Smooth muscle cell of the brain vasculature (primary cell): Measurements from ENCODE around the gene SMG7.

Experiments used
- DNase-seq: peaks from one replicate; pipeline ENCODE4 v3.0.0-alpha.2; 2012; ENCODE audit warnings: low read depth, low spot score

Gene SMG7

GRCh38 chr1:183565261-183565660 lies 93.0 kb downstream of the SMG7 start:
- DNase-seq: no peak

DNA sequence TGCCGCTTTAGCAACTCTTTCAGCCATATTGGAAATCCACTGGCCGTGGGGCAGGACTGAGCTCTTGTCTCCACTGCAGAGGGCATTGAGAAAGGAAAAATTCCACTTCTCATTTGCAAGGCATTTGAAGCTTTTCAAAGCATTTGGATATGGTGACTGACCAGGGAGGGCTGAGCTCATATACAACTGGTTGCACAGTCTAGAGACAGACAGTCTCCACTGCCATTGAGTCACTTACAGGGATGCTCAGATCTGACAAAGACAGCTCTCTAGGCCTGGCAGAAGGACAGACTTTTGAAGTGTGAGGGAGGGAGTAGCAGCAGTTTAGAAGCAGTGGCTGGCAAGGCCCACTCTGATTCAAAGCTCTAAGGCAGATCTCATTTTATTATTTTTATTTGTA lies 93.7 kb downstream of the SMG7 start:
- no peak for DNase-seq

DNA sequence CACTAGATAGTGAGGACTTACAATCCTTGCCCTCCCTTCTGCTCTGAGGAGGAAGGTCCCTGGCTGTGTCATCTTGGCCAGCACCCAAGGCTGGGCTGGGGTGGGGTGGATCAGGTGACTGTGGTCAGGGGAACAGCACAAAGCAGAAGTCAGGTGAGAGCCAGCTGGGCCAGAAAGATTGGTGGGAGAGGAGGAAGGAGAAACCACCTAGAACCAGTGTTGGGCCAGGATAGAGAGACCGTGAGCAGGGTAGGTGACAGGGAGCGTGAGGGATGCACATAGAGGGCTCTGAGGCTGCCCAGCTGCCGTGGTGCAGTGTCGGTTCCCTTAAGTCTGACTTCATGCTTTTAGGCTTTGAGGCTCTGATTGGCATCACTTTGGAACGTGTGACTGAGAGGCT lies 95.3 kb downstream of the SMG7 start:
- no peak for DNase-seq

GRCh38 chr1:183568176-183569021 lies 96.1 kb downstream of the SMG7 start:
- no peak for DNase-seq

DNA sequence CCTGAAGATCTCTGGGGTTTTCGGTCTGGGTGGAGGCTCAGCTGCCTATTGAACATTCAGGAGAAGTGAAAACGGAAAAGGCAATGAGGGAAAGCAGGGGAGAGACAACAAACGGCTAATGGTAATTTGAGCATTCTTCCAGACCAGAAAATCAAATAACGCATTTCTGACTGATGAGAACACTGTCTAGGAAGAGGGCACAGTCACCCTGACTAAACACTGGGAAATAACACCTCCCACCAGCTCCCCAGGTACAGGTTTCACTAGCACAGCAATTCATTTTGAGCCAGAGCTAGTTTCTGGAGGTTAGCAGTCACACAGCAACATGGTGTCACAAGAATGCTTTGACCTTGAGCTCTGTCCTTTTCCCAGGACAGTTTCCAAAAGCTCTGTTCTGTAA lies 96.8 kb downstream of the SMG7 start:
- DNase-seq: no peak

DNA sequence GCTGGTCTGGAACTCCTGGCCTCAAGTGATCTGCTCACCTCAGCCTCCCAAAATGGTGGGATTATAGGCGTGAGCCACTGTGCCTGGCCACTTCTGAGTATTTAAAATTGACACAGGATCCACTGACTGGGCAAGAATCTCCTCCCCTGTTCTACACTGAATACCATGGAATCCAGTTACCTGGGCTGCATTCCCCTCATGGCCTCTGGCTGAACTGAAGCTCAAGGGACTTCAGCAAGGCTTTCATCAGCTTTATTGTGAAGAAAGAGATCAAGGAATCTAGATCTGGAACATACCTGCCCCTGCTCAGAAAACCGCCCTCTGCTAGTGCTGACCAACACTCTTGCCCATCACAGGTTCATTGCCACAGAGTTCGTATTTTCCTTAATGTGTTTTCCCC lies 97.5 kb downstream of the SMG7 start:
- no peak for DNase-seq

DNA sequence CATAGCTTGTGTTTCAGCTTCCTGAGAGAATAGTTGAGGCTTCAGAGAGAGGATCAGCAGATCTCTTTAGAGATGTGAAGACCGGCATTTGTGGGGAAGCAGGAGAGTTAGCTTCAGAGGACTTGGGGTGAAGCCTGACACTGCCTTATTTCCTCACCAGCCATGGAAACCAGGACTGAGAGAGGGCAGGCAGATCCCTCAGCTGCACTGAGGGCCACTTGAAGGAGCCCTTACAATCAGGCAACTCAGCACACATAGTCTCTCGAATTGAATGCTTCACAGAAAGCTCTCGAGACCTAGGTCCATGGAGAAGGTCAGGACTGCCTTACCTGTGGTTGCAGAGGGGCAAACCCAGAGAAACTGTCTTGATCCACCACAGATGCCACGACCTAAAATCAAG lies 98.2 kb downstream of the SMG7 start:
- DNase-seq: no peak

DNA sequence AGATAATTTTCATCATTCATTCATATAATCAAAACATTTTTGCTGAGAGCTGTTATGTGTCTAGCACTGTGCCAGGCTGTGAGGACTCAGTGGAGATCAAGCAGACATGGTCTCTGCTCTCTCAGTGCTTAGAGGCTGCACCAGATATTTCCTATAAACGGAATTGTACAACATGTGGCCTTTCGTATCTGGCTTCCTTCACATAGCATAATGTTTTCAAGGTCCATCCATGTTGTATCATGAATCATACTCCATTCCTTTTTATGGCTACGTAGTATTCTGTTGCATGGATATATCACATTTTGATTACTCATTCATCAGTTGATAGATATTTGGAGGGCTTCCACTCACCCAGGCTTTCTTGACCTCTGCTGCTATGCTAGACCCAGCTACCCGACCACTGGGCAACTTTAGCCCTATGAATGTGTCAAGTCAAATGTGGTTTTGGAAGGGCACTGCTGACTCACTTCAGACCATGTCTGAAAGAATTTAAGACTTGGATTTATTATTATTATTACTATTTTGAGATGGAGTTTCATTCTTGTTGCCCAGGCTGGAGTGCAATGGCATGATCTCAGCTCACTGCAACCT lies 99.5 kb downstream of the SMG7 start:
- DNase-seq: no peak

DNA sequence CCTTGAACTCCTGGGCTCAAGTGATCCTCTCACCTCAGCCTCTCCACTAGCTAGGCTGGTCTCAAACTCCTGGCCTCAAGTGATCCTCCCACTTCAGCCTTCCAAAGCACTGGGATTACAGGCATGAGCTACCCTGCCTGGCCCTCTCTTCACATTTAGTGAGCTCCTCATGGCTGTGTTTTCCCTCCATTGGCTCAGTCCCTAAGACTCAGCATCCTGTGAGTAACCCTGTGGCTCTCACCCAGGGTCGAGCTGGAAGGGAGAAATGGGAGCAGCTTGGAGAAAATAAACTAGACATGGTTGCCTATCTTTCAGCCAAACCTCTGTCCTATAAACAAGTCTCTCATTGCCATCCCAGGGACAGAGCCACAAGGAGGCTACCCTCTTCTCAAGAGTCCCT lies 100.4 kb downstream of the SMG7 start:
- no peak for DNase-seq

DNA sequence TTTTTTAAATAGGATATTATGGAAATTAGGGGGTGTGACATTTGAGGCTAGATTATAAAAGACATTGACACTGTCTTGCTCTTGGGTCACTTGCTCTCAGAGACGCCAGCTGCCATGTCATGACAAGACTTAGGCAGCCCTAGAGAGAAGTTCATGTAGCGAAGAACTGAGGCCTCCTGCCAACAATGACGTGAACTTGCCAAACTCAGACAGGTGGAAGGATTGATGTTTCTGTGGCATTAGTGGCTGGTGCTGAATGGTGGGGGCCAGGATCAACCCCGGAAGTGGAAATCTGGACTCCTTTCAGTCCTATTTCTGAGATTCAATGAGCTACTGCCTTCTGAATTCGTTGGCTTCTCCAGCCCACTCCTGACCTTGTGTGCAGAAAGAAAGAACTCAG lies 103.3 kb downstream of the SMG7 start:
- DNase-seq: no peak

DNA sequence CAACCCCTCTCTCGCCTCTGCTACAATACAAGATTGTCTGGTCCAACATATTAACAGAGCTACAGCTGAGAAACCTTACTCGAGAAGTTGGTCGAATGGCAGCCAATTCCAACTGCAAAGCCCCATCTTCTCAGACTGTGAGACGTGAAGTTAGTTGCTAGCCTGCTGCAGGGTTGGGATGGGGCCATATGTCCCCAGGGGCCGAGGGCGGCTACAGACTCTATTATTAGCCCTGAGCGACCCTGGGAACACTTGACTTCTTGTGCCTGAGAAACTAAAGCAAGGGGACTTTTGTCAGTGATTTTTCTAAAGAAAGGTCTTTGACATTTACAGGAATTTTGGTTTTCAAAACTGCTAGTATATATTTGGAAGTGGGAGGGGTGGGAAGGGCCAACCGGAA lies 104.2 kb downstream of the SMG7 start:
- DNase-seq: no peak

GRCh38 chr1:183577897-183578465 lies 105.7 kb downstream of the SMG7 start:
- no peak for DNase-seq

DNA sequence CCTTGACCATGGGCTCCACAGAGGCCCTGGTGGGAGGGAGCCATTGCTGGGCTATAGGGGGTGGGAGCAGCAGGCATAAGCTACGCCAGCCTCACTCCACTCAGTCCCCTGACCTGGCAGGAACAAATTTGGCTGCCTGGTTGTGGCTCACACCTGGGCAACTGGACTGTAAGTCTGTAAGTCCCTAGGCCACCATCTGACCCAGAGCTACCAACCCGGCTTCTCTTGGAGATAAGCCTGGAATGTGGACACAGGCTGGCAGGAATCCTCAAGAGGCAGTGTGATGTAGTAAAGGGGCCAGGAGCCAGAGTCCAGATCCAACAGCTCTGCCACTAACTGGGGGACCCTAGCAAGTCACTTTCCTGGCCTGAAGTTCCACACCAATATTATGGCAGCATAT lies 106.6 kb downstream of the SMG7 start:
- DNase-seq: no peak

GRCh38 chr1:183580281-183580682 lies 108.0 kb downstream of the SMG7 start:
- peak; percentile 6 for DNase-seq

- DNase-seq: no peak
Observed at GRCh38 chr1:183582021-183582713, 109.9 kb downstream of the SMG7 start.

DNA sequence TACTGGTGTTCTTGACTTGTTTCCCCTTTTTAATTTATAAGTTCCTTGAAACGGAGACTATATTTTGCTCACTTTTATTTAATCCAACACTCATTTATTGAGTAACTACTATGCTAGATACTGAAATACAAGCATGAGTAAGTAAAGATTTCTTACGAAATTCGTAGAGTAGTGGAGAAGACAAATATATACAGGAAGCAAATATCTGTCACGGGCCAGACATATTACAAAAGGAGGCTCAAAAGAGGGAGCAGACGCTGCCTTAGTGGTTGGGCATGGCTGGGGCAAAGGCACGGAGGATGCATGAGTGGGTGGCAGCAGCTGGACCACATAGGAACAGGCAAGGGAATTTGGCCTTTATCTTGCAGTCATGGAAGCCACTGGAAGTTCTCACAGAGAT lies 111.2 kb downstream of the SMG7 start:
- no peak for DNase-seq

GRCh38 chr1:183584147-183584546 lies 111.8 kb downstream of the SMG7 start:
- DNase-seq: no peak

GRCh38 chr1:183585038-183585437 lies 112.7 kb downstream of the SMG7 start:
- DNase-seq: no peak

GRCh38 chr1:183586455-183586854 lies 114.2 kb downstream of the SMG7 start:
- DNase-seq: no peak

DNA sequence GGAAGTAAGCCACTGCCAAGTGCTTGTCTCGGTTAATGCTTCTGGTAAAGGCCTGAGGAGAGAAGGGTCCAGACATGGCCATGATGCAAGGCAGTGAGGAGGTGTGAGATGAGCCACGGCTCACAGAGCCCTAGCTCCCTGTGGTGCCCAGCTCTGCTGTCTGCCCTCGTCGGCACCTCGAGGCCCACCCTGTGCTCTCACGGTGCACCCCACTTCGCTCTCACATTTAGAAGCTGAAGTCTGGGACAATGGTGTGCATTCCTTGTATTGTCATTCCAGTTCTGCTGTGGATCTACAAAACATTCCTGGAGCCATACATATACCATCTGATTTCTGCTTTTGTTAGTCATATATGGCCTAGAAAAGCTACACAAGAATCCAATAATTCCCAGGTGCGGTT lies 114.6 kb downstream of the SMG7 start:
- DNase-seq: no peak

DNA sequence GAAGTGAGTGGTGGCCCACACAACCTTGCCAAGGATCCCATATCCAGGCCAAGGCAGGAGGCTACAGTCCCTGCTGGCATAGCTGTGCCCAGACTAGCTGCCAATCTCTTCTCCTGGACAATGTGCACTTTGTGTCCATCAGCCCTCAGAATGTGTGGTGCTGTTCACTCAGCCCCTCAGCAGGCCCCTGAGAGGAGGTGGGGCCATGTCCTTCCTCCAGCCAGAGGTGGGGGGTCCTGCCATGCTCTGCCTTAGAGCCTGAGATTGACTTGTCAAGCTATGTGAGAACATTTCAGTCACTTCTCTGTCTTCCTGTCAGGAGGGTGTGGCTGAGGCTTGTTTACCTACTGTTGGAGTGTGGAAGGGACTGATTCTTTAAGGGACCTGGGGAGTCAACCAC lies 116.5 kb downstream of the SMG7 start:
- no peak for DNase-seq

- DNase-seq: no peak
Observed at GRCh38 chr1:183589384-183589783, 117.1 kb downstream of the SMG7 start.

GRCh38 chr1:183589874-183590243 lies 117.6 kb downstream of the SMG7 start:
- no peak for DNase-seq
